Stimulated activated CD4-positive, alpha-beta T cell treated with anti-CD3 and anti-CD28 coated beads, TNF-alpha, amount 100 ng/mL, for 4 hours (primary cell): Measurements from ENCODE around the gene CD81.
"Not testable (repeated sequence)": the region's sequence is repeated elsewhere in the genome, so short reads cannot be mapped to it uniquely, and the experiment has no call there.

ENCODE experiments used
- DNase-seq, 3 experiments: peaks; one replicate each; pipeline ENCODE4 v3.0.0-alpha.2; 2020; ENCODE audit warnings: low read depth in 3 of 3

The CD81 gene

GRCh38 chr11:2376751-2377451, at the start of gene CD81:
CD81 (plus strand) TSS chr11:2377310; CDS start chr11:2377550, 240 bp downstream.
- peak; percentile 43 to 59 (median 56) for DNase-seq

GRCh38 chr11:2328021-2328420, 49.1 kb upstream of the CD81 start:
- DNase-seq, result no peak

DNA sequence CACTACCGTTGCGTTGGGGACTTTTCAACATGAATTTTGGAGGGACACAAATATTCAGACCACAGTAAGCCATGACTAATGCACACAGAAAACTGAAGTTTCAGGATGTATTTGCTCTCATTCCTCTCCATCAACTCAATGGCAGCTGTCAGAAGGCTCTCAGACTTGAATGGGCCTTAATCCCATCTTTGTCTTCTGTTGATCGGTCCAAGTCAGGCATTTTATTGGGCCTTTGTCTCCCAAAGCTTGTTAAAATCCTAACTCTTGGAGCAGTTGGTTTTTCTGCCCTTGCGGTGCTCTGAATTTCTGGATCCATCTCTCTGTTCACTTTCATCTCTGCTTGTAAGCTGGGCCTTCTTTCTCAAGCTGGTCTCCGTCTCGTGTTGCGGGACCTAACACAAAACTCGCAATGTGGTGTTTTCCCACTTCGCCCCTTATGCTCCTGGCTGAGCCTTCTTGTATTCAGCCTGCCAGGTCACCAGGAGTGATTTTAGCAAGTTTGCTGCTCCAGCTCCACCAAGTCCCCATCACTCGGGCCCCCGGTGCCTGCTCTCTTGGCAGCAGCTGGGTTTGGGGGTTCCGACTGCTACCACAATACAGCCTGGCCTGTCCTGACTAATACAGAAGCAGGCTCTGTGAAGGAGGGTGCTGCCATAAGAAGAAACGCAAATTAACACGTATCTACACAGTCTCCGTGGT, 48.3 kb upstream of the CD81 start:
- no peak for DNase-seq

DNA sequence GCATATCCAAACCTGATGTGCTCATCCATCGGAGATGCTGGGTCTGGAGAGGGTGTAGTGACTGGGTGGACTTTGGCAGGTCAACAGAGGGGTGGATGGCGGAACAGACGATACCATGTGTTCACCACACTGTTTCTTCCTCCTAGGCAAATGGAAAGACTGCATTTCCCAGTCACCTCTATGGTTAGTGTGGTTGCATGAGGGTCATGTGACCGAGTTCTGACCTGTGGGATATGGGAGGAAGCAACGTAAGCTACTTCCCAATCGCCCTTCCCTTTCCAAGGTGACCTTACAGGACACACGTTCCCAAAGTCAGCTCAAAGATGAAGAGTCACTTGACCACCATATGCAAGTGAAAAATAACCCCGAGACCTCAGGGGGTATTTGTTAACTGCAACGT, 47.6 kb upstream of the CD81 start:
- DNase-seq, result no peak

- DNase-seq, result no peak
Measured at GRCh38 chr11:2330696-2331095, 46.4 kb upstream of the CD81 start.

DNA sequence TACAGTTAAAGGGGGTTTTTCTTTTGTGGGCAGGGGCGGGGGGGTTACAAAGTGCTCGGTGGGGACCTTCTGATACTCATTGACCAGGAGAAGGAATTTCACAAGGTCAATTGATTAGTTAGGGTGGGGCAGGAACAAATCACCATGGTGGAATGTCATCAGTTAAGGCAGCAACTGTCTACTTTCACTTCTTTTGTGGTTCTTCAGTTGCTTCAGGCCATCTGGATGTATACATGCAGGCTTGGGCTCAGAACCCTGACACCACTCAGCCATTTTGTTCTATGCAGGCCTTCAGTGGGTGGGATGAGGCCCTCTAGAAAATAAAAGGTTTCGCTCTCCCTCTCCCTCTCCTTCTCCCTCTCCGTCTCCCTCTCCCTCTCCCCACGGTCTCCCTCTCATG, 45.7 kb upstream of the CD81 start:
- DNase-seq, result no peak

DNA sequence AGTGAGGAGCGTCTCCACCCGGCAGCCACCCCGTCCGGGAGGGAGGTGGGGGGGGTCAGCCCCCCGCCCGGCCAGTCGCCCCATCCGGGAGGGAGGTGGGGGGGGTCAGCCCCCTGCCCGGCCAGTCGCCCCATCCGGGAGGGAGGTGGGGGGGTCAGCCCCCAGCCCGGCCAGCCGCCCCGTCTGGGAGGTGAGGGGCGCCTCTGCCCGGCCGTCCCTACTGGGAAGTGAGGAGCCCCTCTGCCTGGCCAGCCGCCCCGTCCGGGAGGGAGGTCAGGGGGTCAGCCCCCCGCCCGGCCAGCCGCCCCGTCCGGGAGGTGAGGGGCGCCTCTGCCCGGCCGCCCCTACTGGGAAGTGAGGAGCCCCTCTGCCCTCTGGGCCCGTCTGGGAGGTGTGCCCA, 44.5 kb upstream of the CD81 start:
- DNase-seq, result not testable (repeated sequence)

DNA sequence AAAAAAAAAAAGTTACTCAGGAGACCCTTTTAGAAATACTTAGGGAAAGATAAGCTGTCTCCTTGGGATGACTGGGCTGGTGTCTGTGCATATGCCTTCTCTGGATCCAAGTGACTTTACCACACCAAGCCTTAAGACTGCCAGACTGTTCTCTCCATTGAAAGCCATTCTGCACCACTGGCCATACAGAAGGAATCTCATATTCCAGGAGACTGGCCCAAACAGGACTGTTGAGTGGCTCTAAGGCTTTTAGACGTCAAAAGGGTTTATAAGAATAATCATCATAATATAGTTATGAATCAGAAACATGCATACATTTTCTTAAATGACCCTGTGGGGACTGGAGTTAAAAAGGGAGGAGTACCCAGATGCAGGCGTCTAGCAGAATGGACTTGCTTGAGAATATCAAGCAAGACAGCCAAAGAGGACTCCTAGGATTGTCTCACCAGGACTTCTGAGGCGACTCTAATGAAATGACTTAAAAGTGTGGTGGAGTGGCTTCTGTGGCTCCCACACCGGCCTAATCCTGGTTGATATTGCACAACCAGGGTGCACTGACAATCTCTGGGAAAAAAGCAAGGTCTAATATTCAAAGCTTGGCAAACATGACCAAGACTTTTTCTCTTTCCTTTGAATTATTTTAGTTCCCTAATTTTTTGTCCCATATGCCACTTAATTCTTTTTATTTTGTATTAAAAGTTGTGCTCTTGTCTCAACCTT, 43.5 kb upstream of the CD81 start:
- DNase-seq, result not testable (repeated sequence)

- not testable (repeated sequence) for DNase-seq
Measured at GRCh38 chr11:2335286-2335685, 41.8 kb upstream of the CD81 start.

DNA sequence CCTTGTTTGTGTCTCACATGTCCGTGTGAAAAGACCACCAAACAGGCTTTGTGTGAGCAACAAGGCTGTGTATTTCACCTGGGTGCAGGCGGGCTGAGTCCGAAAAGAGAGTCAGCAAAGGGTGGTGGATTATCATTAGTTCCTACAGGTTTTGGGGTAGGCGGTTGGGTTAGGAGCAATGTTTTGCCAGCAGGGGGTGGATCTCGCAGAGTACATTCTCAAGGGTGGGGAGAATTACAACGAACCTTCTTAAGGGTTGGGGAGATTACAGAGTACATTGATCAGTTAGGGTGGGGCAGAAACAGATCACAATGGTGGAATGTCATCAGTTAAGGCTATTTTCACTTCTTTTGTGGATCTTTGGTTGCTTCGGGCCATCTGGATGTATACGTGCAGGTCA, 38.4 kb upstream of the CD81 start:
- DNase-seq, result not testable (repeated sequence)

DNA sequence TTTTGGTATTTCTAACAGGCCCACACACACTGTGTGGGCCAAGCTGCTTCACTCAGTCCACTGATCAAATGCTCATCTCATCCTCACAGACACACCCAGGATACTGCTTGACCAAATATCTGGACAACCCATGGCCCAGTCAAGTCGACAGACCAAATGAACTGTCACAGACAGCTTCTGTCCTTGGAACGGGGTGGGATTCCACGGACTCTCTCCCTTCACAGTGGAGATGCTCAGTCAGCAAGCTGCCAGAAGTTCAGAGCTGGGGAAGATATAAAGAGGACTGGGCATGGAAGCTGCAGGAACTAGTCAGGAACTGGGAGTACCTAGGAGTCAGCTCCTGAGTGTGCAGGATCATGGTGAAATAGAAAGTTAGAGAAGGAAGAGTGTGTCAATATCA, 34.6 kb upstream of the CD81 start:
- DNase-seq, result no peak

DNA sequence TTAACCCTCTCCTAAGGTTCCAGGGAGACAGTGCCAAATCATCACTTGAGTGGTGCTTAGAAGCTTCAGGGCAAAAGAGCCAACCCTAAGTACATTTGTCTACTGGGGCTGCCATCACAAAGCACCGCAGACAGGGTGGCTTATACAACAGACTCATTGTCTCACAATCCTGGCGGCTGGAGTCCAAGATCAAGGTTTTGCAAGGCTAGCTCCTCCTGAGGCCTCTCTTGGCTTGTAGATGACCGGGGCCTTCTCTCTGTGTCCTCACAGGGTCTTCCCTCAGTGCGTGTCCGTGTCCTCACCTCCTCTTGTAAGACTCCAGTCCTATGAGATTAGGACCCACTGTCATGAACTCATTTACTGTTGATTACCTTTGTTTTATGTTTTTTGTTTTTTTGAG, 34.1 kb upstream of the CD81 start:
- DNase-seq, result no peak

DNA sequence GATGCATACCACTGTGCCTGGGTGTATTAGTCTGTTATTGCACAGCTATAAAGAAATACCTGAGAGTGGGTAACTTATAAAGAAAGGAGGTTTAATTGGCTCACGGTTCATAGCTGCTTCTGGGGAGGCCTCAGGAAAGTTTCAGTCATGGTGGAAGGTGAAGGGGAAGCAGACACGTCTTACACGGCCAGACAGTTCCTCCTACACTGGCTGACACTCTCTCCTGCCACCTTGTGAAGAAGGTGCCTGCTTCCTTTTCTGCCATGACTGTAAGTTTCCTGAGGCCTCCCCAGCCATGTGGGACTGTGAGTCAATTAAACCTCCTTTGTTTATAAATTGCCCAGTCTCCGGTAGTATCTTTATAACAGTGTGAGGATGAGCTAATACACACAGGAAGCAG, 33.6 kb upstream of the CD81 start:
- DNase-seq, result no peak

GRCh38 chr11:2345050-2345449, 32.1 kb upstream of the CD81 start:
- DNase-seq, result no peak

GRCh38 chr11:2346014-2346413, 31.1 kb upstream of the CD81 start:
- DNase-seq, result no peak

- DNase-seq, result no peak
Measured at GRCh38 chr11:2346586-2347307, 30.4 kb upstream of the CD81 start.

DNA sequence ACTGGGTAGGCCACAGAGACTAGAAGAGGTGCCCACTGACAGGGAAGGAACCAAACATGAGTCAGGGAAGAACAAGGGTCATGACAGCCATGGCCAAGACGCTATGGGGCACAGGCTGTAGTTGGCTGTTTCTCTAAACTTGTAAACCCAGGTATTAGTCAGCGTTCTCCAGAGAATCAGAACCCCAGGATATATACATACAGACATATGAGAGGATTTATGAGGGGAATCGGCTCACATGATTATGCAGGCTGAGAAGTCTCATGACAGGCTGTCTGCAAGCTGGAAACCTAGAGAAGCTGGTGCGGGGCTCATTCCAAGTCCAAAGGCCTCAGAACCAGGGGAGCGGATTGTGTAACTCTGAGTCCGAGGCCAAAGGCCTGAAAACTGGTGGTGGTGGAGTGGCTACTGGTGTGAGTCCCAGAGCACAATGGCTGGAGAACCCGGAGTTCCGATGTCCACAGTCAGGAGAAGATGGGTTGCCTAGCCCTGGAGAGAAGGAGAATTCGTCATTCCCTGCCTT, 29.7 kb upstream of the CD81 start:
- DNase-seq, result no peak

GRCh38 chr11:2348986-2349385, 28.1 kb upstream of the CD81 start:
- DNase-seq, result no peak

GRCh38 chr11:2351701-2352100, 25.4 kb upstream of the CD81 start:
- DNase-seq, result no peak

- no peak for DNase-seq
Measured at GRCh38 chr11:2352420-2352819, 24.7 kb upstream of the CD81 start.

GRCh38 chr11:2355000-2355644, 22.0 kb upstream of the CD81 start:
- no peak for DNase-seq
